SU-DHL-6 (cell line): ENCODE measurements around the gene MCM5.

Source experiments
- CTCF ChIP-seq: fragments of 200-600 bp; sonication (generic); IDR thresholded peaks from one replicate; pipeline ENCODE4 v1.5.1; 2017; ENCODE audit warnings: antibody characterized with exemption, mild to moderate bottlenecking, low read length, moderate library complexity; ENCODE audit not compliant: insufficient read depth, poor library complexity, severe bottlenecking
- EZH2phosphoT487 ChIP-seq: fragments of 200-600 bp; sonication (generic), shearing (Covaris generic); conservative IDR thresholded peaks from 2 replicates; pipeline ENCODE4 v1.6.1; 2018; ENCODE audit warnings: mild to moderate bottlenecking, antibody characterized with exemption, low read length, moderate library complexity, mixed read lengths

- TF ChIP-seq CTCF: no peak
- no peak for TF ChIP-seq EZH2phosphoT487
Observed at GRCh38 chr22:35361001-35361558, 38.9 kb upstream of the MCM5 start.
